Progenitor cell of endocrine pancreas (in vitro differentiated cells): Measurements from ENCODE around the gene ANKRD33B. TPM values are rescaled to one million over a fixed set of nuclear protein-coding genes. Genes with fewer than 3 reads are reported as not detected.

Experiments
- DNase-seq: peaks from one replicate; pipeline ENCODE4 v3.0.0; 2021; ENCODE audit warnings: low spot score; ENCODE audit not compliant: unreplicated experiment
- H3K27ac Mint-ChIP-seq: 2 replicates; pipeline ENCODE4 v1.8.0; 2021; ENCODE audit warnings: mild to moderate bottlenecking, moderate library complexity, mixed read lengths
- H3K27me3 Mint-ChIP-seq: 2 replicates; pipeline ENCODE4 v1.8.0; 2021; ENCODE audit warnings: mixed read lengths
- H3K36me3 Mint-ChIP-seq: 2 replicates; pipeline ENCODE4 v1.8.0; 2022; ENCODE audit warnings: mixed read lengths; ENCODE audit not compliant: insufficient read depth
- H3K4me1 Mint-ChIP-seq: 2 replicates; pipeline ENCODE4 v1.8.0; 2021; ENCODE audit warnings: low read depth, mixed read lengths
- H3K4me3 Mint-ChIP-seq: 2 replicates; pipeline ENCODE4 v1.8.0; 2021; ENCODE audit warnings: low read depth, mild to moderate bottlenecking, moderate library complexity, mixed read lengths
- H3K9me3 Mint-ChIP-seq: 2 replicates; pipeline ENCODE4 v1.8.0; 2021; ENCODE audit warnings: low read depth, mixed read lengths
- total RNA-seq: library from RNA; stranded (reverse); gene quantifications from 2 replicates; pipeline ENCODE4 v1.2.1, GENCODE V29; 2021
- TF ChIP-seq, protein P1 (sequence below): fragments of 200-600 bp; sonication (generic); IDR thresholded peaks from one replicate; pipeline ENCODE4 v1.5.0; 2021; ENCODE audit warnings: antibody characterized with exemption, mild to moderate bottlenecking; ENCODE audit not compliant: unreplicated experiment

Gene ANKRD33B
- total RNA-seq, 1 donor from 2014 or later = 2.1 TPM

DNA sequence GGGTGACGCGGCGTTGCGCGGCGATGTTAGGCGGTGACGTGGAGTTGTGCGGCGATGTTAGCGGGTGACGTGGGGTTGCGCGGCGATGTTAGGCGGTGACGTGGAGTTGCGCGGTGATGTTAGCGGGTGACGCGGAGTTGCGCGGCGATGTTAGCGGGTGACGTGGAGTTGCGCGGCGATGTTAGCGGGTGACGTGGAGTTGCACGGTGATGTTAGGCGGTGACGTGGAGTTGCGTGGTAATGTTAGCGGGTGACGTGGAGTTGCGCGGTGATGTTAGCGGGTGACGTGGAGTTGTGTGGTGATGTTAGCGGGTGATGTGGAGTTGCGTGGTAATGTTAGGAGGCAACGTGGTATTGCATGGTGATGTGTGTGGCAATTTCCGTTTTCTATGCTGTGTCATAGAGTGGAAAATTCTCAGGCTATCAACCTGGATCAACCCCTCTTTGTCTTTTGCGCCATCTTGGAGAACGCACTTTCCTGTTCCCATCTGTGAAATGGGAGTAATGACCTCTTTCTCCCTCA lies 76.0 kb downstream of the ANKRD33B start:
- Mint-ChIP-seq H3K27ac (peak overlapping the region; percentile 52), H3K9me3 (peaks cover 5% of the 10 kb centered on the region), H3K4me1 (no peaks in the 10 kb centered on the region), H3K36me3 (peaks cover 2% of the 10 kb centered on the region), H3K4me3 (no peak overlapping the region), H3K27me3 (peaks cover 32% of the 10 kb centered on the region)
- no peak for DNase-seq
- TF ChIP-seq, protein P1, sequence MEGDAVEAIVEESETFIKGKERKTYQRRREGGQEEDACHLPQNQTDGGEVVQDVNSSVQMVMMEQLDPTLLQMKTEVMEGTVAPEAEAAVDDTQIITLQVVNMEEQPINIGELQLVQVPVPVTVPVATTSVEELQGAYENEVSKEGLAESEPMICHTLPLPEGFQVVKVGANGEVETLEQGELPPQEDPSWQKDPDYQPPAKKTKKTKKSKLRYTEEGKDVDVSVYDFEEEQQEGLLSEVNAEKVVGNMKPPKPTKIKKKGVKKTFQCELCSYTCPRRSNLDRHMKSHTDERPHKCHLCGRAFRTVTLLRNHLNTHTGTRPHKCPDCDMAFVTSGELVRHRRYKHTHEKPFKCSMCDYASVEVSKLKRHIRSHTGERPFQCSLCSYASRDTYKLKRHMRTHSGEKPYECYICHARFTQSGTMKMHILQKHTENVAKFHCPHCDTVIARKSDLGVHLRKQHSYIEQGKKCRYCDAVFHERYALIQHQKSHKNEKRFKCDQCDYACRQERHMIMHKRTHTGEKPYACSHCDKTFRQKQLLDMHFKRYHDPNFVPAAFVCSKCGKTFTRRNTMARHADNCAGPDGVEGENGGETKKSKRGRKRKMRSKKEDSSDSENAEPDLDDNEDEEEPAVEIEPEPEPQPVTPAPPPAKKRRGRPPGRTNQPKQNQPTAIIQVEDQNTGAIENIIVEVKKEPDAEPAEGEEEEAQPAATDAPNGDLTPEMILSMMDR = no peak

GRCh38 chr5:10642367-10642766 lies 78.5 kb downstream of the ANKRD33B start:
- peaks cover 5% of the 10 kb centered on the region for H3K9me3 Mint-ChIP-seq
- TF ChIP-seq, protein P1 = no peak
- DNase-seq = no peak
- no peak overlapping the region for H3K27ac Mint-ChIP-seq
- H3K4me3 Mint-ChIP-seq = no peak overlapping the region
- H3K4me1 Mint-ChIP-seq = no peaks in the 10 kb centered on the region
- H3K36me3 Mint-ChIP-seq = peaks cover 2% of the 10 kb centered on the region
- H3K27me3 Mint-ChIP-seq = peaks cover 11% of the 10 kb centered on the region

DNA sequence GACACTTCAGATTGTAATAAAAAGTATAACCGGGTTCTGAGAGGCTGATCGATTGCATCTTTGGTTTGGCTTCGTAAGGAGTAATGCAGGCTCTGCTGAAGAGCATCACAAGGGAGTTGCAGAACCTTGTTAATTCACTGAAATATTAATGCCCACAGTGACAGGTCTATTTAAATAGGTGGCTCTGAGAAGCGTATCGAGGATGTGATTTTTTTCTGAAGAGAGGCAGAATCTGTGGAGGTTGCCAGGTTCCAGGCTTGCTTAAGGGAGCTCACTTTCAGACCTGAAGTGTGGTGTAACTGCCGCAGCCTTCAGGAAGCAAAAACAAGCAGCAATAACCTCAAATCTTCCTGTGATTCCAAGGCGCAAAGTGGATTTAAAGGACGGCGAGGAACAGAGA lies 80.3 kb downstream of the ANKRD33B start:
- Mint-ChIP-seq H3K27me3 (no peaks in the 10 kb centered on the region), H3K27ac (no peak overlapping the region), H3K4me1 (no peaks in the 10 kb centered on the region), H3K4me3 (no peak overlapping the region), H3K36me3 (no peaks in the 10 kb centered on the region), H3K9me3 (no peaks in the 10 kb centered on the region)
- no peak for DNase-seq
- TF ChIP-seq, protein P1 = no peak

DNA sequence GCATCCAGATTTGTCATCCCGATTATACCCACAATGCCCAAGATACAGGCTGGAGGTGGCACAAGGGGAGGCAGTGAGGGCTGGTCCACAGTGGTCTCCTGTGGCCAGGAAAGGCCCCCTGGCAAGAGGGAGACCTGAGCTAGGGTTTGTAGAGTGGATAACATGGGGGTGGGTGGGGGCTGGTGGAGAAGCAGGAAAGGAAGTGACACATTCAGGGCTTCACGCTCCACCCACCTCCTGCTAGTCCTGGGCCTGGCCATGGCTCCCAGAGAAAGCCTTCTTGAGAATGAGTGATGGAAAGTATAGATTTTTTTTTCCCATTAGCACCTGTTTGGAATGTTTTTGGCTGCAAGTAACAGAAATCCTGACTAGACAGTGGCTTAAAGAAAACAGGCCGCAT lies 81.3 kb downstream of the ANKRD33B start:
- Mint-ChIP-seq H3K4me1 (no peaks in the 10 kb centered on the region), H3K27ac (no peak overlapping the region), H3K27me3 (no peaks in the 10 kb centered on the region), H3K4me3 (no peak overlapping the region), H3K9me3 (no peaks in the 10 kb centered on the region), H3K36me3 (no peaks in the 10 kb centered on the region)
- TF ChIP-seq, protein P1 = no peak
- DNase-seq = no peak

DNA sequence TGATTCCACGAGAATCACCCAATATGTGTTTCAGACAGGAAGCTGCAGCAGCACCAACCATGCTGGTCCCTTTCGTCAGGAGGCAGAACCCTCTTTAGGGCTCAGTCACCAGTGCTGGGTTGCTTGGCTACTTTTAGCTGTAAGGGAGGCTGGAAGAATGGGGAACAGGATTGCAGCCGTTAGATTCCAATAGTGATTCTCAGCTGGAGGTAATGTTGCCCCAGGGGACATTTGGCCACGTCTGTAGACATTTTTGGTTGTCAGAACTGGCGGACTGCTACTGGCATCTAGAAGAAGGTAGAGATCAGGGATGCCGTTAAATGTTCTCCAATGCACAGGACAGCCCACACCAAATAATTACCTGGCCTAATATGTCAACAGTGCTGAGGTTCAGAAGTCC lies 81.8 kb downstream of the ANKRD33B start:
- TF ChIP-seq, protein P1 = no peak
- H3K4me3 Mint-ChIP-seq = no peak overlapping the region
- H3K36me3 Mint-ChIP-seq = no peaks in the 10 kb centered on the region
- no peaks in the 10 kb centered on the region for H3K9me3 Mint-ChIP-seq
- no peak overlapping the region for H3K27ac Mint-ChIP-seq
- H3K27me3 Mint-ChIP-seq = no peaks in the 10 kb centered on the region
- DNase-seq = no peak
- H3K4me1 Mint-ChIP-seq = no peaks in the 10 kb centered on the region
